DMS153 treated with DMSO at 0.1 percent for 48 hours (cell line): Measurements from ENCODE around the gene TRMT13.
"Not testable (repeated sequence)": the region's sequence is repeated elsewhere in the genome, so short reads cannot be mapped to it uniquely, and the experiment has no call there.

Experiments
- DNase-seq: peaks from one replicate; lab custom pipeline; 2025; ENCODE audit not compliant: unreplicated experiment; lab: John Stamatoyannopoulos, UW

The TRMT13 gene

GRCh38 chr1:100162881-100163280 is 29.9 kb downstream of the TRMT13 start:
- no peak for DNase-seq

- DNase-seq = no peak
These were observed 31.3 kb downstream of the TRMT13 start for GRCh38 chr1:100164216-100164615.

- no peak for DNase-seq
These were observed 31.7 kb downstream of the TRMT13 start for GRCh38 chr1:100164702-100165101.

GRCh38 chr1:100168051-100168450 is 35.1 kb downstream of the TRMT13 start:
- DNase-seq = no peak

GRCh38 chr1:100177295-100178041 is 44.5 kb downstream of the TRMT13 start:
- no peak for DNase-seq

GRCh38 chr1:100178091-100178490 is 45.1 kb downstream of the TRMT13 start, which contains the start of gene LRRC39:
Gene LRRC39 (minus strand): TSS chr1:100178256. CDS start chr1:100168516, 9,740 bp downstream.
- DNase-seq = no peak

- no peak for DNase-seq
These were observed 50.4 kb downstream of the TRMT13 start for GRCh38 chr1:100183370-100183769.

- DNase-seq = no peak
These were observed 51.6 kb downstream of the TRMT13 start for GRCh38 chr1:100184536-100184935.

GRCh38 chr1:100187912-100188311 is 54.9 kb downstream of the TRMT13 start:
- no peak for DNase-seq

GRCh38 chr1:100188617-100189016 is 55.7 kb downstream of the TRMT13 start:
- DNase-seq = no peak

GRCh38 chr1:100198596-100198995 is 65.6 kb downstream of the TRMT13 start:
- no peak for DNase-seq

- not testable (repeated sequence) for DNase-seq
These were observed 67.1 kb downstream of the TRMT13 start for GRCh38 chr1:100200060-100200459.
